Colon (tissue), 2 donors: ENCODE data around the gene PEX11B.
"Not testable (repeated sequence)": the region's sequence is repeated elsewhere in the genome, so short reads cannot be mapped to it uniquely, and the experiment has no call there.

Source experiments
- FAIRE-seq: peaks from 2 replicates; lab custom pipeline; 2012; peaks lifted over from hg19 to GRCh38; lab: Jason Lieb, UNC
- donor health status: control.
- donor health status: control.

PEX11B gene

DNA sequence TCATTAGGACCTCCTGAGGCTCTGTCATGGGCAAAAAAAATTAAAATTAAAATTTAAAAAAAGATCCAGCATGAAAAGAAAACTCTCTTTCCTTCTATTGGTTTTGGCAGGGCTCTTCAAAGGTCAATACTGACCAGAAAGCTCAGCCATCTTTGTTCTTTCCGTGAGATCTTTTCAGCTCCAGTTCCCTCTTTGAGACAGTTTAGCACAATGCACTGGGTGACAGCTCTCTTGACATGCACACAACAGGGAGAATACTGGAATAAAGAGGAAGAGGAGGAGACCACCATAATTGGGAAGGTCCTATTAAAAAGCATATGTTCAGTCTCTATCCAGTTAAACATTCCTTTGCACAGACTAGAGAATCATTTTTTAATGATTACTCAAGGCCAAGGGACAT, 33.0 kb upstream of the PEX11B start:
- FAIRE-seq: no peak

DNA sequence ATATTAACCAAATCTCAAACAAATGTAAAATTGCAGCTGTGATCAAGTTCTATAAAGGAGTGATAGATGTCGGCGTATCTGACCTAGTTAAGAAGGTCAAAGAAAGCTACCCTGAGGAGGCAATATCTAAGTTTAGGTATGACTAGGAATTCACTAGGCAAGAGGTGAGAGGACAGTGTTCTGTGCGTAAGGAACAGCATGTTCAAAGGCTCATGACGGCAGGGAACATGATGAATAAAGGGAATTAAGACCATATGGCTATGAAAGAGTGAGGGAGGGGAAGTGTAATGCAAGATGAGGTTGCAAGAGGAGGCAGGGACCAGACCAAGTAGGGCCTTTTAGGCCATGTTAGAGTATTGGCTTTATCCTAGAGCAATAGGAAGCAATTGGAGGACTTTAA, 30.7 kb upstream of the PEX11B start:
- FAIRE-seq: no peak

DNA sequence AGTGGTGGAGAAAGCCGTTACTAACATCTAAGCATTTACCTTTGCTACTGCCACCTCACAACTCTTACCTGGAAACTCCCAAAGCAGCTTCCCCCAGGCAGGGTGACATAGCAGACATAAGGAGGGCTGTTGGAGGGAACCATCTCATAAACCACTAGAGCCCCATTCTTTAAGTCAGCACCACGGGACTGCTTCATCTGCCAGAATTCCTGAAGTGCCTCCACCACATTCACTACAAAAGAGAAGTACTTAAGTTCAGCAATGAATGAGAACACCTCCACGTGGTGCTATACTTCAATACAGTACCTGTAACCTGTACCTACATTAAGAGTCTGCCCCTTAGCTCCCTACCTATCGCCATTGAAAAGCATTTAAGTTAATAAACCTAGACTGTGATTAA, 29.0 kb upstream of the PEX11B start:
- no peak for FAIRE-seq

DNA sequence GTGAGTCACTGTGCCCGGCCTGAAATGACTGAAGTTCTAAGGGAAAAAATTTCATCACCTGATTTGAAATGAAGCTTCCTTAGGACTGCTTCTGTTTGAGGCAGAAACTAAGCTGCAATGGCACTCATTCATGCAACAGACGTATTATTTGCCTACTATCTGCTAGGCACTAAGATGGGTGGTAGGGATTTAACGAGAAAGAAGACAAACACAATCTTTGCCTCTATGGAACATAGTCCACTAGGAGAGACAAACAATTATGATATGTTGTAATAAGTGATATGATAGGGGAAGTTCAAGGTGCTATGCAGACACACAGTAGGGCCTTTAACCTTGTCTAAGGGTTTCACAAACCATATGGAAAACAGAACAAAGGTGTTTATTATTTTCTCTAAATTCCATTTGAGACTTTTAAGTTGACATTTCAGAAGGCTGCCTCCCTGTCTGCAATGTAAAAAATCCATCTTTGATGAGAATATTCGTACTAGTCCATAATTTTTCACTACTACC, 28.0 kb upstream of the PEX11B start:
- FAIRE-seq: no peak

DNA sequence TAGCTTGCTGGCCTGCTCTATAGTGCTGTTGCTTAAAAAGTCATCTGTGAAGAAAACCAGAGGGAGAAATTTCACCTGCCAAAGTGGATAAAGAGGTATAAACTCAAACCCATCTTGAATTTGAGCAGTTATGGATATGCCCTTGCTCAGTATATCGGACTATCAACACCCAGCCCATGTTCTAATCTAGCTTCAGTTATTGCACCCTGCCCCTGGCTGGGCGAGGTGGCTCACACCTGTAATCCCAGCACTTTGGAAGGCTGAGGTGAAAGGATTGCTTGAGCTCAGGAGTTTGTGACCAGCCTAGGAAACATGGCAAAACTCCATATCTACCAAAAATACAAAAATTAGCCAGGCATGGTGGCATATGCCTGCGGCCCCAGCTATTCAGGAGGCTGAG, 26.0 kb upstream of the PEX11B start:
- FAIRE-seq: no peak

DNA sequence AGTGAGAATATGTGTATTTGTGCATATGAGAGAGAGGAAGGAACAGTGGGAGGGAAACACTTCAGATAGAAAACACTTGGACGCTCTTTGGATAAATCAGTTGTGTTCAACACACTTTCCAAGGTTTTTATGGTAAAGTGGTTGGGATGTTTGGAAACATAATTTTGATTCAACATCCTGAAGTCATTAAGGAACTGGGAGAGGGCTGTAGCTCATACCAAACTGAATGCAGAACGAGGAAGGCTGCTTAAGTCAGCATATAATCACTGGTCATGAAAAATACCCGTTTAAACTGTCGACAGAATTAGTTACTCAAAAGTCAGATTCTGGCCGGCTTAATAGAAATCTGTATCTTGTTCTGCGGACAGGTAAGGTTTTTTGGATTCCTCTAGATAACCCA, 24.4 kb upstream of the PEX11B start:
- no peak for FAIRE-seq

DNA sequence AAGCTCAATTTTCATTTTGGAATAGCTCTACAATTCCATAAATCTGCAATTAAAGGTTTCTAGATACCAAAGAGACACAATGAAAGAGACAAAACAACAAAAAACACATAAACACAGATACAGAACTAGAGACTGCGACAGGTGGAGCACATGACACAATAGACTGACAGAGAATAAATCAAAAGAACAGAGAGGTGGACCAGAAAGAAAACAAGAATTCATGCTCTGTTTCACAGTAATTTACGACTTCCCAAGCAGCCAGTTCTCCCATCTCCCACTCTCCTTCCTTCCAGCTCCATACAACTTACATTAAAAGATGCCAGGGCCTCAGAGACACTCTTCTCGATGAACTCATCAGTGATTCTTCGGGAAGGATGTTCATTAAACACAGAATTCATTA, 23.9 kb upstream of the PEX11B start:
- no peak for FAIRE-seq

DNA sequence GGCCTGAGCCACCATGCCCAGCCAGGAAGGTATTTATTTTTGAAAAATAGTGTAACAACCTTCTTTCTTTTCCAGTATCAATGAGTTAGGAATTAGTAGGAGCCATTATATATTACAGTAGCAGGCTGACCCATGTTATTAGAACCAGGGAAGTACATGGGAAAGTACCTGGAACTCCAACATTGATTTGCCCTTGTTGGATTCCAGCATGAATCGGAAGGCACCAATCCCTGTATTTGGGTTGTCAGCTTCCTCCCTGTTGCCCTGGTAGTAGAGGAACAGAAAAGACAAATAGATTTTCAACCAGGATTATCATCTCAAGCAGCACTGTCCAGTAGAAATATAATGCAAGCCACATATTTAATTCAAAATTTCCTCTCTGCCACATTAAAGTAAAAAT, 18.9 kb upstream of the PEX11B start:
- no peak for FAIRE-seq

DNA sequence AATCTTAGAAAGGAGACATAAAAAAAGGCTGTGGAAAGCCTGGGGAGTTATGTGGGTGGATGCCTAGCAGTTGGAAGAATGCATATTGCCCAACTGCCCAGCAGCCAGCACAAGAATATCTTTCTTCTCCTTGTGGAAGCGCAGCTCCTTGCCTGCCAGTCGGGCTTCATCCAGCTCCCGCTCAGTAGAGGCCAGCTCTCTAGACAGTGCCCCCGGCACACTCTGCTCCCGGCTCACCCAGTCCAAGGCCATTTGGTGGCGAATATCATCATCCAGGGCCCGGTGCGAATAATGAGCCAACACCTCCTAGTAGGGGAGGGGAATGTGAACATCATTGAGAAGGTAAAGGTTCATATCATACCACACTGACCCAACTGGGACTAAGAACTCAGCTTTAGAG, 17.7 kb upstream of the PEX11B start:
- no peak for FAIRE-seq

DNA sequence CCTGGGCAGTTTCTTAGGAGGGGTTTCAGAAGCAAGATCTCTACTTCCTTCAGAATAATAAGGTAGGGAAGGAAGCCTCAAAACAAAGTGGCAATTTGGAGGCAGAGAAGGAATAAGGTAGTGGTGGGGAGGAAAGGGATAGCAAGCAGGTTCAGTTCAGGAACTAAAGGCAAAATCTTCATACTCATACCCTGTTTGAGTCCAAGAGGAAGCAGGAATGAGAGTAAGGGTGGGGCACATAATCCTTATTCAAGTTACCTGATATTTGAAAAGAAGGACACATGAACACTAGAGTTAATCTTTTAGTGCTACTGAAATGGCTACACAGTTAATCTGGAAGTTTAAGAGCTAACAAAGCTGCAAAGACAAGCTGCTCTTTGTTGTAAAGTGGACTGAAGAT, 17.2 kb upstream of the PEX11B start:
- FAIRE-seq: no peak

DNA sequence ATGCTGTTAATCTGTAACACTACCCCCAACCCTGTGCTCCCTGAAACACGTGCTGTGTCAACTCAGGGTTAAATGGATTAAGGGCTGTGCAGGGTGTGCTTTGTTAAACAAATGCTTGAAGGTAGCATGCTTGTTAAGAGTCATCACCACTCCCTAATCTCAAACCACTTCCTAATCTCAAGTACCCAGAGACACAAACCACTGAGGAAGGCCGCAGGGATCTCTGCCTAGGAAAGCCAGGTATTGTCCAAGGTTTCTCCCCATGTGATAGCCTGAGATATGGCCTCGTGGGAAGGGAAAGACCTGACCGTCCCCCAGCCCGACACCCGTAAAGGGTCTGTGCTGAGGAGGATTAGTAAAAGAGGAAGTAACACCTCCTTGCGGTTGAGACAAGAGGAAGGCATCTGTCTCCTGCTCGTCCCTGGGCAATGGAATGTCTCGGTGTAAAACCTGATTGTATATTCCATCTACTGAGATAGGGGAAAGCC, 14.0 kb upstream of the PEX11B start:
- FAIRE-seq: not testable (repeated sequence)

DNA sequence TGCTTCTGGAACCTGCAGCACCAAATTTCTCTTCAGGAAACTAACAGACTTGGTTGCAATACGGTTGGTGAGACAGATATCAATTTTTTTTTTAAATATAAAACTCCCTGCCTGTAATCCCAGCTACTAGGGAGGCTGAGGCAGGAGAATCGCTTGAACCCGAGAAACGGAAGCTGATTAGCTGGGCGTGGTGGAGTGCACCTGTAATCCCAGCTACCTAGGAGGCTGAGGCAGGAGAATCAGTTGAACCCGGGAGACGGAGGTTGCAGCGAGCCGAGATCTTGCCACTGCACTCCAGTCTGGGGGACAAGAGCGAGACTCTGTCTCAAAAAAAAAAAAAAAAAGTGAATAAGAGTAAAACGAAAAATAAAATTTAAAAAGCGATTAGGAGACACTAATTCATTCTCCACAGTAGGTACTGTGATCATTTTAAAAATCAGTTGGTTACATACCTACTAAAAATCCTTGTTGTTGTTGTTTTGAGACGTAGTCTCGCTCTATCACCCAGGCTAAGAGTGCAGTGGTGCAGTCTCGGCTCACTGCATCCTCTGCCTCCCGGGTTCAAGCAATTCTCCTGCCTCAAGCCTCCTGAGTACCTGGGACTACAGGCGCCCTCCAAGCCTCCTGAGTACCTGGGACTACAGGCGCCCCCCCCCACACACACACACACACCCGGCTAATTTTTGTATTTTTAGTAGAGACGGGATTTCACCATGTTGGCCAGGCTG, 9.6 kb upstream of the PEX11B start:
- FAIRE-seq: no peak

DNA sequence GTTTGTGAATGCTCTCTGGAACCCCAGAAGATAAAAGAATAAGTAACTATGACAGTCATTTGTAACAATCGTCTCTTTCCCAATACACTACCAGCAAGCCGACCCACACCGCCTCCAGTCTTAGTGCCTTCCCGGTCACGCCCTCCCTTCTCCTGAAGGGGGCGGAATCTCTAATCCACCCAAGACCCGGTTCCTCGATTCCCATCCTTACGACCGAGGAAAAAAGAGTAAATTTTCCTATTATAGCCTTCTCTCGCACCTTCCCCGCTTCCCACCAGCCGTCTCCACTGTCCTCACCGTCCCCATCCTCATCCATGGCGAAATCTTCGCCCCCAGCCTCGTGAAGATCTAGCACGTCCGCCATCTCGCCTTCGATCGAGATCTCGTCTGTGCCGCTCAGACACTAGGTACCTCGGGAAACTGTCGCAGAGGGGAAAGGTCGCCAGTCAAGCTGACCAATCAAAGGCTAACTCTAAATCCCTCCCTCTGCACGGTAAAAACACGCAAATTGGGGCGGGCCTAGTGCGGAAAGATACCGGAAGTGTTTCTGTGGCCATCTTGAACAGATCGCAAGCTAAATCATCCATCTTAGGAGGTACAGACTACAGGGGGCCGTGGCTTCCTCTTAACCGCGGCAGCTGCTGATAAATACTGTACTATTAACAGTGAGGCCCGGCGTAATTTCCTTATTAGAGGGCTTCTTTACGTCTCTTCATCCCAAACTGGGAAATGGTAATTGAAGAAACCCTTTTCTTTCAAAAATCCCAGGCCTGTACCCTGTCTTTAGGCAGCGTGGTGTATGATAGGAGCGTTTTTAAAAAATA, 8.8 kb upstream of the PEX11B start, which contains the start of gene RBM8A:
Gene RBM8A, minus strand, starts transcription at position 422 of the 824 bp plus-strand sequence. Its CDS starts 58 bp downstream, at position 364.
- FAIRE-seq: peak; percentile 10

DNA sequence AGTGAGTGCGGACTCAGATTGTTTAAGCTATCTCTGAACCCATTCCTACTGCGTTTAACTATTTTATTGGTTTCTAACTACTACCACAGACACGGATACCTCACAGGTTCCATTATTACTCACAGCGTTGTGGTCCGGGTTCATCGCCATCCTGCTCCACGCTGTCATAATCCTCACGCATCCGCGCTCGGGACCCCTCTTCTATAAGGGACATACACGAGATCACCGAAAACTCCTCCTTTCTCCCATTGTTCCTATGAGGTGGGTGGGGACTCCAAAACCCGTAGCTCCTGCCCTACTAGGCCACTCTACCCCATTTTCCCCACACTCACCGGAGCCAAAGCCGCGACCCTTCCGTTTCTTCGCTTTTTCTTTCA, 8.2 kb upstream of the PEX11B start:
- FAIRE-seq: no peak

DNA sequence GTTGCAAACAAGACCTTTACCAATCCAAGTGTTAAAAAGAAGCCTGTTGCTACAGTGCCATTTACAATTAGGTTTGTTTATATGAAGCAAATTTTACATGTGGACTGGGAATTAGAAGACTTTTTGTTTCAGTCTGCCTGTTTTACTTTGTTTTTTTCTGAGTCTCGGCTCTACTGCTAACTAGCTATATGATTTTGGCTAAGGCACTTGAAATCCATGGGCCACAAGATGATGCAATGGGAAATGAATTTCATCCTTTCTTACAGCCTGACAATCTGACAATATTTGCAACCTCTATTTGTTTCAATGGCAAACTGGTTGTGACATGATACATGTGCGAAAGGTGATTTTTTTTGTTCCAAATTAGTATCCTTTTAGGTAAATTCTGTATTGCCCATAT, 3.7 kb upstream of the PEX11B start:
- no peak for FAIRE-seq

DNA sequence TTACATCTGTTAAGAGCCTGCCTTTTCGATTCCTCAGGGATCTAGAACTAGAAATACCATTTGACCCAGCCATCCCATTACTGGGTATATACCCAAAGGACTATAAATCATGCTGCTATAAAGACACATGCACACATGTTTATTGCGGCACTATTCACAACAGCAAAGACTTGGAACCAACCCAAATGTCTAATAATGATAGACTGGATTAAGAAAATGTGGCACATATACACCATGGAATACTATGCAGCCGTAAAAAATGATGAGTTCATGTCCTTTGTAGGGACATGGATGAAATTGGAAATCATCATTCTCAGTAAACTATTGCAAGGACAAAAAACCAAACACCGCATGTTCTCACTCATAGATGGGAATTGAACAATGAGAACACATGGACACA, 1.8 kb upstream of the PEX11B start:
- FAIRE-seq: not testable (repeated sequence)

DNA sequence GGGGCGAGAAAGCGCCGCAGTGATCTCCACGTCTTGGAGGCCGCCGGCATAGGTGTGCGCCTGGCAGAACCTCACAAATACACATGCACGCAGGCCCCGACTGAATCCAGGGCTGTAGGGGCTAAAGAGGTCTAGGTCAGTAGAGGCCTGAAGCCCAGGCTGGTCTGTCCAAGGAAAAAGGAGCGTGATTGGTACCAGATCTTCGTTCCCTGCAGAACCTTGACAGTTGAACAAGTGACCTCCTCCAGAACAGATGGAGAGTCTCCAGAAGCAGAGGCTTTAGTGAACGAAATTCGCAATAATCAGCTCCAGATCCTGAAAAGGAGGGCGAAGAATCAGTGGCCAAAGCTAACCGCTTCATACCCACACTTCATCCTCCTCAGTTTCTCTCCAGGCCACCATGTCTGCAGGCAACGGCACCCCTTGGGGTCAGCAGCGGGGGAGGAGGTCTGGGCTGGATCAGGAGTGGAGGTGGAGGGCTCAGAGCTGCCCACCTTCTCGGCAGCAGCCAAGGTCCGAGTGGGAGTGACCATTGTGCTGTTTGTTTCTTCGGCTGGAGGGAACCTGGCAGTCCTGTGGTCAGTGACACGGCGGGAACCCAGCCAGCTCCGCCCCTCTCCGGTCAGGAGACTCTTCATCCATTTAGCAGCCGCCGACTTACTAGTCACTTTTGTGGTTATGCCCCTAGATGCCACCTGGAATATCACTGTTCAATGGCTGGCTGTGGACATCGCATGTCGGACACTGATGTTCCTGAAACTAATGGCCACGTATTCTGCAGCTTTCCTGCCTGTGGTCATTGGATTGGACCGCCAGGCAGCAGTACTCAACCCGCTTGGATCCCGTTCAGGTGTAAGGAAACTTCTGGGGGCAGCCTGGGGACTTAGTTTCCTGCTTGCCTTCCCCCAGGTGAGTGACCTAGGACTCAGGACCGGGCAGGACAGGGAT, 749 bp upstream of the PEX11B start:
- FAIRE-seq: no peak

DNA sequence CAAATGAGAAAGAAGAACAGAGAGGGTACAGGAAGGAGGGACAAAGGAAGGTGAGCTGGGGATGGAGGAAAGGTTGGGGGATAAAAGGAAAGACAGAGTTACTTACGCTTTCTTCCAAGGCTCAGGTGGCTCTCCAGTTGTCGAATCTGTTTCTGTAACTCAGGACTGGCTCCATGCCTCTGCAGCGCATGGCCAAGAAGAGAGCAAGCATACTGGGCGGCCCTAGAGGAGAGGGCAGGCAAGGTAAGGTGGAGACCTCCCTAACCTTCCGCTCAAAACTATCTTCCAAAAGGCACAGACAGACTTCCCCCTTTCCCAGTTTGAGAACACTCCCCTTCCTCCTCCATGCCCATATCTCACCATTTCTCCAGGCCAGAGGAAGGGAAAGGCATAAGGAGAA, 922 bp downstream of the PEX11B start:
- FAIRE-seq: no peak

DNA sequence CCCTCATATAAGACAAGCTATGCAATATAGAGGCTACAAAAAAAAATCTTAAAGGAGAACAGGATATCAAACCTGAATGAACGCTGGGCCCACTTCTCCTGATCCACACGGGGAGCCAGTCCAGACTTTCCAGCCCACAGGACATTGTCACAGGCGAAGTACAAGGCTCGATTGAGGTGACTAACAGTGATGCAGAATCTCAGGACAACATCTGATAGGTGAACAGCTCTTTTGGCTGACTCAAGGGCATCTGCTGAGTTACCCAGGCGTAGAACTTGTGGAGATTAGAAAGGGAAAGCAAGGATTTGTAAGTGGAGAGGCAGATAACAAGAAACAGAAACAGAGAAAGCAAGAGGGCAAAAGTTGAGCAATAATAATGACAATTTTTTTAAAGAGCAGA, 1.8 kb downstream of the PEX11B start:
- no peak for FAIRE-seq

DNA sequence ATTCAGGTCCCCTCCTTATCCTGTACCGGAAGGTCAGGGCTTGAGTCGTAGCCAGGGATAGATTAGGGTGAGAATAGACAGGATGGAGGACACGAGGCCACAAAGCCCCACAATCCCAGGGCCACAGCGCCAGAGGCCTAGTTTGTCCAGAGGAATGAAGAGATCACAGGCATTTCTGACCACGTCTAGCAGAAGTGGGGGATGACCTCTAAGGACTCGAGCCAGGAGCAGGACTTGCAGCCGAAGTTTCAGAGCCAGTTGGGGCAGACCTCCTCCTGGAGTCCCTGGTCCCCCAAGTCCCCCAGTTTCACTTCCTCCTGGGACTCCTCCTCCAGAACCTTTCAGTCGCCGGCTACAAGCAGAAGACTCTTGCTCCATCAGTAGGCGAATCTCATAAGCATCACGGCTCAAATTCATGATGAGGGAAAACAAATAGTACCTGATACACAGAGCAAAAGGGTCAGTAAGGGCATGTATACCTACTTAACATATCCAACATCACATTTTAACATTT, 6.3 kb downstream of the PEX11B start:
- FAIRE-seq: no peak

DNA sequence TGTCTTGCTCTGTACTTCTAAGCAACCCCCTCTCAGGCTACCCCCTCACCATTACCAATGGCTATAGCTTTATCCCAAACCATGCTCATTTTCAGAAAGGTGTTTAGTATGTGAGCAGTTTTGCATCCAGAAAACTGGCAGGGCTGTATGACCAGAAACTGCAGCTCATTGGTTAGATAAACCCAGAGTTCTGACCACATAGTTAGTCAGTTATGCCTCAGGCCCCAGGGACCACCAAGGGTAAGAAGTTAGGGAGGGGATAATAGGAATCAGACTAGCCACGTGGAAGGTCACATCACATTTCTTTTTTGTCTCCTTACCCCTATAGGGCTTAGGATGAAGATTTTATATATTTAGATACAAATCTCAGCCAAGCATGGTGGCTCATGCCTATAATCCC, 9.9 kb downstream of the PEX11B start:
- FAIRE-seq: no peak
